PC-3 (cell line): ENCODE measurements around the gene EGFL7. TPM values are rescaled to one million over a fixed set of nuclear protein-coding genes. Genes with fewer than 3 reads are reported as not detected.
"Not testable (repeated sequence)": the region's sequence is repeated elsewhere in the genome, so short reads cannot be mapped to it uniquely, and the experiment has no call there.

ENCODE experiments used
- ATAC-seq: fragments of 200-7000 bp; cut with Tn5 transposase; 2 replicates; pipeline ENCODE4 v1.9.1; 2020; ENCODE audit warnings: mild to moderate bottlenecking, moderate library complexity
- BruUV-seq: library from RNA; stranded (reverse); fragments of 400-500 nt; replicated peaks from 2 replicates; lab custom pipeline; 2021; lab: Mats Ljungman, UMichigan
- CTCF ChIA-PET: fragments of 300-600 bp; sonication (Branson Sonifier 250); formaldehyde crosslinking; loops from one replicate; lab custom pipeline; 2022; ENCODE audit warnings: antibody characterized with exemption; lab: Charles Lee
- POLR2A ChIA-PET: fragments of 300-600 bp; sonication (Branson Sonifier 250); formaldehyde crosslinking; loops from one replicate; lab custom pipeline; 2022; ENCODE audit warnings: antibody characterized with exemption; ENCODE audit not compliant: unreplicated experiment; lab: Charles Lee
- DNase-seq: peaks from one replicate; pipeline ENCODE4 v3.0.0-alpha.2; 2015
- H2AFZ ChIP-seq: fragments of 300-600 bp; sonication (generic); 2 replicates; pipeline ENCODE4 v1.6.0; 2016; ENCODE audit warnings: antibody characterized with exemption, low read length
- H3F3A ChIP-seq: fragments of 300-600 bp; sonication (generic); one replicate; pipeline ENCODE4 v1.6.0; 2017; ENCODE audit warnings: antibody characterized with exemption, low read length, control low read depth, mild to moderate bottlenecking; ENCODE audit not compliant: unreplicated experiment
- H3K27ac ChIP-seq: fragments of 300-600 bp; sonication (generic); 2 replicates; pipeline ENCODE4 v1.5.1; 2016; ENCODE audit warnings: mild to moderate bottlenecking, low read length
- H3K27me3 ChIP-seq: fragments of 300-600 bp; sonication (generic); 2 replicates; pipeline ENCODE4 v1.6.1; 2016; ENCODE audit warnings: low read length, mixed read lengths
- H3K36me3 ChIP-seq: fragments of 300-600 bp; sonication (generic); 2 replicates; pipeline ENCODE4 v1.6.1; 2016; ENCODE audit warnings: low read depth, mixed run types, low read length, mixed read lengths
- H3K4me1 ChIP-seq: fragments of 300-600 bp; sonication (generic); 2 replicates; pipeline ENCODE4 v1.5.1; 2016; ENCODE audit warnings: low read length; ENCODE audit not compliant: insufficient read depth
- H3K4me2 ChIP-seq: fragments of 300-600 bp; sonication (generic); 2 replicates; pipeline ENCODE4 v1.6.0; 2016; ENCODE audit warnings: low read length
- H3K4me3 ChIP-seq: fragments of 300-600 bp; sonication (generic); 2 replicates; pipeline ENCODE4 v1.5.1; 2016; ENCODE audit warnings: mild to moderate bottlenecking, low read length, mixed read lengths
- H3K79me2 ChIP-seq: fragments of 300-600 bp; sonication (generic); 2 replicates; pipeline ENCODE4 v1.6.1; 2017; ENCODE audit warnings: low read length, mixed read lengths
- H3K9ac ChIP-seq: fragments of 300-600 bp; sonication (generic); 2 replicates; pipeline ENCODE4 v1.6.0; 2016; ENCODE audit warnings: mild to moderate bottlenecking, low read length
- H3K9me2 ChIP-seq: fragments of 300-600 bp; sonication (generic); replicated peaks from 2 replicates; pipeline ENCODE4 v1.6.1; 2016; ENCODE audit warnings: mixed run types, low read length, mixed read lengths
- H3K9me3 ChIP-seq: fragments of 300-600 bp; sonication (generic); 2 replicates; pipeline ENCODE4 v1.6.1; 2016; ENCODE audit warnings: low read length, mixed read lengths
- H4K20me1 ChIP-seq: fragments of 300-600 bp; sonication (generic); 2 replicates; pipeline ENCODE4 v1.6.1; 2016; ENCODE audit warnings: low read length, mixed read lengths
- CTCF ChIP-seq: fragments of 300-600 bp; sonication (generic); conservative IDR thresholded peaks from 2 replicates; pipeline ENCODE4 v1.5.1; 2017; ENCODE audit warnings: antibody characterized with exemption, low read depth, mild to moderate bottlenecking, low read length
- EZH2 ChIP-seq: fragments of 300-600 bp; sonication (generic); IDR thresholded peaks from one replicate; pipeline ENCODE4 v1.6.1; 2017; ENCODE audit warnings: antibody characterized with exemption, mild to moderate bottlenecking, low read length; ENCODE audit not compliant: unreplicated experiment
- EZH2phosphoT487 ChIP-seq: fragments of 300-600 bp; sonication (generic); IDR thresholded peaks from 2 replicates; pipeline ENCODE4 v1.6.1; 2018; ENCODE audit warnings: mild to moderate bottlenecking, antibody characterized with exemption, low read length, borderline replicate concordance
- intact Hi-C: fragments of 100-400 bp; cut with micrococcal nuclease; formaldehyde crosslinking; loops from 2 replicates; pipeline ENCODE4 v1.9.0; 2023
- total RNA-seq: library from RNA; depleted of rRNA; stranded (reverse); fragments of >200 nt; gene quantifications from 2 replicates; pipeline ENCODE4 v1.2.3, GENCODE V29; 2014

Gene EGFL7
- total RNA-seq, 1 experiment from 2014 or later, result 23.1 TPM

- ChIA-PET CTCF (interaction anchor here (0.6 kb wide), 1 partner anchor 147 kb away, joined by 4 read pairs; no protein-coding TSS in a partner anchor), POLR2A (no interaction called here)
- TF ChIP-seq CTCF (peak; percentile 79), EZH2 (no peak), EZH2phosphoT487 (no peak)
- no peak overlapping the region for H2AFZ ChIP-seq
- peaks cover 14% of the 10 kb centered on the region; the same call in 1 of the 2 replicates for H3K4me1 ChIP-seq
- H3K9me2 ChIP-seq, result no peaks in the 10 kb centered on the region
- H3K27me3 ChIP-seq, result no peaks in the 10 kb centered on the region
- no peaks in the 10 kb centered on the region for H3K9me3 ChIP-seq
- no peaks in the 10 kb centered on the region for H3F3A ChIP-seq
- BruUV-seq, result no TSS peak
- no peaks in the 10 kb centered on the region for H3K36me3 ChIP-seq
- no peak overlapping the region for H3K9ac ChIP-seq
- H4K20me1 ChIP-seq, result no peaks in the 10 kb centered on the region
- H3K4me3 ChIP-seq, result no peak overlapping the region
- no peak overlapping the region for H3K27ac ChIP-seq
- intact Hi-C loops, result loop anchor here (1.0 kb wide), 1 partner anchor 143 kb away; no protein-coding TSS in a partner anchor
- ATAC-seq, result peak; percentile 86
- H3K79me2 ChIP-seq, result no peaks in the 10 kb centered on the region
- DNase-seq, result peak; percentile 72
- 0 out of 2 replicates have a peak overlapping the region, but pooled peaks have one; percentile 30 for H3K4me2 ChIP-seq
Observed at GRCh38 chr9:136631038-136632000, 31.4 kb upstream of the EGFL7 start.

- H3K79me2 ChIP-seq, H3K9ac ChIP-seq, H3K36me3 ChIP-seq, H3K9me3 ChIP-seq, H3K4me3 ChIP-seq, H3K4me2 ChIP-seq, BruUV-seq, DNase-seq, H3F3A ChIP-seq, POLR2A ChIA-PET, H4K20me1 ChIP-seq, intact Hi-C loops, H3K27me3 ChIP-seq, H3K9me2 ChIP-seq, ATAC-seq, H3K27ac ChIP-seq, H2AFZ ChIP-seq: not testable (repeated sequence)
- peaks cover 14% of the 10 kb centered on the region; the same call in 1 of the 2 replicates for H3K4me1 ChIP-seq
- CTCF ChIA-PET, result interaction anchor here (0.6 kb wide), 1 partner anchor 148 kb away, joined by 4 read pairs; no protein-coding TSS in a partner anchor
Observed at GRCh38 chr9:136632072-136632471, 30.6 kb upstream of the EGFL7 start.

- CTCF ChIA-PET, H3K36me3 ChIP-seq, H3K9me3 ChIP-seq, H3K27me3 ChIP-seq, H3K4me2 ChIP-seq, BruUV-seq, H3K79me2 ChIP-seq, H2AFZ ChIP-seq, ATAC-seq, H3K27ac ChIP-seq, intact Hi-C loops, H3F3A ChIP-seq, H3K4me3 ChIP-seq, H3K9me2 ChIP-seq, POLR2A ChIA-PET, H4K20me1 ChIP-seq, H3K9ac ChIP-seq, DNase-seq: not testable (repeated sequence)
- peaks cover 14% of the 10 kb centered on the region; the same call in 1 of the 2 replicates for H3K4me1 ChIP-seq
Observed at GRCh38 chr9:136632491-136633106, 30.1 kb upstream of the EGFL7 start.
